GM23338 (cell line): ENCODE results near the gene MSANTD1. TPM values are rescaled to one million over a fixed set of nuclear protein-coding genes. Genes with fewer than 3 reads are reported as not detected.

ENCODE experiments used
- ATAC-seq: fragments of 200-7000 bp; cut with Tn5 transposase; 3 replicates; pipeline ENCODE4 v1.9.1; 2020
- DNase-seq: peaks from one replicate; pipeline ENCODE4 v3.0.0-alpha.2; 2015; ENCODE audit warnings: low spot score
- H2AFZ ChIP-seq: fragments of 200-600 bp; sonication (generic); 2 replicates; pipeline ENCODE4 v1.8.0; 2016; ENCODE audit warnings: antibody characterized with exemption, mild to moderate bottlenecking, moderate library complexity
- H3F3A ChIP-seq: fragments of 200-600 bp; sonication (generic); replicated peaks from 2 replicates; pipeline ENCODE4 v1.8.0; 2017; ENCODE audit warnings: antibody characterized with exemption, mixed run types, low read depth
- H3K27ac ChIP-seq: fragments of 200-600 bp; sonication (generic); 2 replicates; pipeline ENCODE4 v1.6.1; 2016; ENCODE audit warnings: low read depth
- H3K27me3 ChIP-seq: fragments of 200-600 bp; sonication (generic); 2 replicates; pipeline ENCODE4 v1.8.0; 2016; ENCODE audit warnings: mild to moderate bottlenecking, mixed run types, moderate library complexity; ENCODE audit not compliant: insufficient read depth
- H3K36me3 ChIP-seq: fragments of 200-600 bp; sonication (generic); 2 replicates; pipeline ENCODE4 v1.8.0; 2016; ENCODE audit warnings: mild to moderate bottlenecking; ENCODE audit not compliant: insufficient read depth
- H3K4me1 ChIP-seq: fragments of 200-600 bp; sonication (generic); 2 replicates; pipeline ENCODE4 v1.8.0; 2016; ENCODE audit warnings: mild to moderate bottlenecking, moderate library complexity; ENCODE audit not compliant: insufficient read depth
- H3K4me2 ChIP-seq: fragments of 200-600 bp; sonication (generic); 2 replicates; pipeline ENCODE4 v1.7.1; 2017; ENCODE audit warnings: mixed run types
- H3K4me3 ChIP-seq: fragments of 200-600 bp; sonication (generic); 2 replicates; pipeline ENCODE4 v1.6.1; 2016; ENCODE audit warnings: mixed run types
- H3K79me2 ChIP-seq: fragments of 200-600 bp; sonication (generic); replicated peaks from 2 replicates; pipeline ENCODE4 v1.8.0; 2017; ENCODE audit warnings: mild to moderate bottlenecking; ENCODE audit not compliant: insufficient read depth
- H3K9me2 ChIP-seq: fragments of 200-600 bp; sonication (generic); 2 replicates; pipeline ENCODE4 v1.8.0; 2017; ENCODE audit not compliant: insufficient read depth
- H4K20me1 ChIP-seq: fragments of 200-600 bp; sonication (generic); replicated peaks from 2 replicates; pipeline ENCODE4 v1.8.0; 2017; ENCODE audit warnings: mild to moderate bottlenecking; ENCODE audit not compliant: insufficient read depth
- H3K27ac Mint-ChIP-seq: 2 replicates; pipeline ENCODE4 v1.8.0; 2020; ENCODE audit warnings: inconsistent platforms, mild to moderate bottlenecking, moderate library complexity, mixed read lengths
- H3K27me3 Mint-ChIP-seq: 3 replicates; pipeline ENCODE4 v1.8.0; 2022; ENCODE audit warnings: low read depth, mild to moderate bottlenecking, moderate library complexity, mixed read lengths, inconsistent platforms; ENCODE audit not compliant: insufficient read depth, poor library complexity
- H3K36me3 Mint-ChIP-seq: 3 replicates; pipeline ENCODE4 v1.8.0; 2021; ENCODE audit warnings: low read depth, mild to moderate bottlenecking, inconsistent platforms, moderate library complexity, mixed read lengths
- H3K4me1 Mint-ChIP-seq: 3 replicates; pipeline ENCODE4 v1.8.0; 2020; ENCODE audit warnings: mild to moderate bottlenecking, inconsistent platforms, mixed read lengths
- H3K4me3 Mint-ChIP-seq: 3 replicates; pipeline ENCODE4 v1.8.0; 2021; ENCODE audit warnings: moderate library complexity, mild to moderate bottlenecking, inconsistent platforms, mixed read lengths
- H3K9me3 Mint-ChIP-seq: 3 replicates; pipeline ENCODE4 v1.8.0; 2020; ENCODE audit warnings: moderate library complexity, mild to moderate bottlenecking, inconsistent platforms, mixed read lengths
- CREB1 ChIP-seq: fragments of 250-450 bp; sonication (Bioruptor Pico); IDR thresholded peaks from 2 replicates; pipeline ENCODE4 v1.5.0; 2020; ENCODE audit warnings: low read depth, mild to moderate bottlenecking, moderate library complexity
- ETS1 ChIP-seq: IDR thresholded peaks from 2 replicates; pipeline ENCODE4 v1.6.1; 2016; ENCODE audit warnings: antibody characterized with exemption
- EZH2 ChIP-seq: fragments of 200-600 bp; sonication (generic); IDR thresholded peaks from one replicate; pipeline ENCODE4 v1.8.0; 2017; ENCODE audit warnings: antibody characterized with exemption, mild to moderate bottlenecking, low read depth; ENCODE audit not compliant: unreplicated experiment
- JUNB ChIP-seq: IDR thresholded peaks from one replicate; pipeline ENCODE4 v1.6.1; 2016; ENCODE audit warnings: antibody characterized with exemption; ENCODE audit not compliant: unreplicated experiment
- NANOG ChIP-seq: IDR thresholded peaks from 2 replicates; pipeline ENCODE4 v1.6.1; 2016; ENCODE audit warnings: antibody characterized with exemption, borderline replicate concordance
- POLR2AphosphoS5 ChIP-seq: IDR thresholded peaks from 2 replicates; pipeline ENCODE4 v1.6.1; 2016; ENCODE audit warnings: antibody characterized with exemption, low read depth
- STAT1 ChIP-seq: IDR thresholded peaks from one replicate; pipeline ENCODE4 v1.6.1; 2016; ENCODE audit warnings: antibody characterized with exemption; ENCODE audit not compliant: unreplicated experiment
- ZNF462 ChIP-seq: fragments of 250-450 bp; sonication (Bioruptor Pico); IDR thresholded peaks from 2 replicates; pipeline ENCODE4 v1.5.0; 2020; ENCODE audit warnings: mild to moderate bottlenecking, moderate library complexity
- polyA plus RNA-seq: library from polyadenylated mRNA; unstranded; fragments of >200 nt; fragmentation: Nextera tagmentation; extraction: Ambion mirVana; gene quantifications from 2 replicates; pipeline ENCODE4 v1.2.1, GENCODE V29; 2016
- total RNA-seq: library from RNA; depleted of rRNA; stranded (reverse); fragments of >200 nt; shearing (Covaris generic); gene quantifications from 2 replicates; pipeline ENCODE4 v1.2.3, GENCODE V29; 2014

The MSANTD1 gene
- total and polyA plus RNA-seq, 2 experiments from 2014 or later = 0.29 to 1.0 TPM

GRCh38 chr4:3201718-3202702, 46.9 kb upstream of the MSANTD1 start:
- no peak for ATAC-seq
- TF ChIP-seq POLR2AphosphoS5 (no peak), JUNB (no peak), STAT1 (no peak), EZH2 (no peak), ETS1 (no peak)
- no peak overlapping the region for H3K27ac ChIP-seq

GRCh38 chr4:3202836-3203820, 45.8 kb upstream of the MSANTD1 start:
- Histone ChIP-seq H3K36me3 (peaks cover 35% of the 10 kb centered on the region), H3K4me3 (no peak overlapping the region), H3K4me1 (no peaks in the 10 kb centered on the region), H3F3A (no peaks in the 10 kb centered on the region), H3K79me2 (no peaks in the 10 kb centered on the region), H3K27me3 (no peaks in the 10 kb centered on the region), H2AFZ (no peak overlapping the region), H3K27ac (no peak overlapping the region), H3K9me2 (no peaks in the 10 kb centered on the region), H4K20me1 (no peaks in the 10 kb centered on the region; the same call in 1 of the 2 replicates), H3K4me2 (no peak overlapping the region)
- DNase-seq = no peak
- Mint-ChIP-seq H3K36me3 (peaks cover 25% of the 10 kb centered on the region), H3K4me3 (no peak overlapping the region), H3K4me1 (no peaks in the 10 kb centered on the region), H3K27ac (no peak overlapping the region; the same call in 1 of the 2 replicates), H3K9me3 (no peaks in the 10 kb centered on the region; the same call in 2 of the 3 replicates), H3K27me3 (peaks cover 4% of the 10 kb centered on the region)
- ATAC-seq = no peak
- TF ChIP-seq EZH2 = no peak
- no peak for TF ChIP-seq STAT1
- TF ChIP-seq JUNB = no peak
- no peak for TF ChIP-seq NANOG
- no peak for TF ChIP-seq ZNF462 (CRISPR knock-in tag)
- TF ChIP-seq CREB1 (CRISPR knock-in tag) = no peak

More at GRCh38 chr4:3201718-3202702, 46.9 kb upstream of the MSANTD1 start:
- Mint-ChIP-seq H3K27ac (peak overlapping the region; percentile 49; the same call in 1 of the 2 replicates), H3K4me1 (no peaks in the 10 kb centered on the region), H3K9me3 (no peaks in the 10 kb centered on the region; the same call in 2 of the 3 replicates), H3K27me3 (peaks cover 4% of the 10 kb centered on the region), H3K36me3 (peaks cover 17% of the 10 kb centered on the region), H3K4me3 (no peak overlapping the region)
- no peaks in the 10 kb centered on the region for H3K79me2 ChIP-seq
- no peak overlapping the region for H3K4me2 ChIP-seq
- no peak overlapping the region for H3K4me3 ChIP-seq
- H2AFZ ChIP-seq = no peak overlapping the region
- no peak for DNase-seq
- H3K9me2 ChIP-seq = no peaks in the 10 kb centered on the region
- H3K4me1 ChIP-seq = no peaks in the 10 kb centered on the region
- peaks cover 26% of the 10 kb centered on the region for H3K36me3 ChIP-seq
- H3K27me3 ChIP-seq = no peaks in the 10 kb centered on the region
- no peaks in the 10 kb centered on the region for H3F3A ChIP-seq
- H4K20me1 ChIP-seq = peaks cover 2% of the 10 kb centered on the region; the same call in 1 of the 2 replicates
